ENCODE results near the gene HIVEP2. TPM values are rescaled to one million over a fixed set of nuclear protein-coding genes. Genes with fewer than 3 reads are reported as not detected.
A peak's percentile ranks its signal among the peaks of the same experiment; 100 is the strongest.

Gene HIVEP2
- total RNA-seq, 1 donor from 2014 or later, result 38.4 TPM

- intact Hi-C loops (cut with micrococcal nuclease), result loop anchor here (10.0 kb wide), 3 partner anchors 696 to 1496 kb away; partner anchors contain the start of genes NMBR and VTA1
- Mint-ChIP-seq H3K36me3 (ENCODE audit: low read depth) (peaks cover 12% of the 10 kb centered on the region), H3K9me3 (no peaks in the 10 kb centered on the region), H3K4me3 (peak overlapping the region; percentile 17), H3K4me1 (ENCODE audit: low read depth) (peaks cover 91% of the 10 kb centered on the region), H3K27me3 (ENCODE audit: insufficient read depth) (no peaks in the 10 kb centered on the region), H3K27ac (peak overlapping the region; percentile 70)
- DNase-seq (ENCODE audit: low spot score), result no peak
Measured at GRCh38 chr6:142848976-142849375, 96.0 kb downstream of the HIVEP2 start.

GRCh38 chr6:142848156-142848555, 96.8 kb downstream of the HIVEP2 start:
- H3K4me1 Mint-ChIP-seq (ENCODE audit: low read depth), result peaks cover 91% of the 10 kb centered on the region
- no peaks in the 10 kb centered on the region for H3K27me3 Mint-ChIP-seq (ENCODE audit: insufficient read depth)
- DNase-seq (ENCODE audit: low spot score), result no peak
- H3K36me3 Mint-ChIP-seq (ENCODE audit: low read depth), result peaks cover 6% of the 10 kb centered on the region
- H3K4me3 Mint-ChIP-seq, result no peak overlapping the region
- no peaks in the 10 kb centered on the region for H3K9me3 Mint-ChIP-seq
- intact Hi-C loops (cut with micrococcal nuclease), result loop anchor here (10.0 kb wide), 3 partner anchors 697 to 1497 kb away; partner anchors contain the start of genes NMBR and VTA1
- peak overlapping the region; percentile 14 for H3K27ac Mint-ChIP-seq

GRCh38 chr6:142846883-142847287, 98.1 kb downstream of the HIVEP2 start:
- Mint-ChIP-seq H3K9me3 (no peaks in the 10 kb centered on the region), H3K27ac (peak overlapping the region; percentile 75), H3K36me3 (ENCODE audit: low read depth) (peaks cover 3% of the 10 kb centered on the region), H3K4me1 (ENCODE audit: low read depth) (peaks cover 92% of the 10 kb centered on the region), H3K4me3 (peak overlapping the region; percentile 66), H3K27me3 (ENCODE audit: insufficient read depth) (no peaks in the 10 kb centered on the region)
- no peak for DNase-seq (ENCODE audit: low spot score)
- intact Hi-C loops (cut with micrococcal nuclease), result loop anchor here (10.0 kb wide), 3 partner anchors 698 to 1498 kb away; partner anchors contain the start of genes NMBR and VTA1

GRCh38 chr6:142846459-142846831, 98.5 kb downstream of the HIVEP2 start:
- Mint-ChIP-seq H3K27me3 (ENCODE audit: insufficient read depth) (no peaks in the 10 kb centered on the region), H3K36me3 (ENCODE audit: low read depth) (peaks cover 3% of the 10 kb centered on the region), H3K4me1 (ENCODE audit: low read depth) (peaks cover 92% of the 10 kb centered on the region), H3K9me3 (no peaks in the 10 kb centered on the region), H3K27ac (peak overlapping the region; percentile 75), H3K4me3 (peak overlapping the region; percentile 66)
- no peak for DNase-seq (ENCODE audit: low spot score)
- intact Hi-C loops (cut with micrococcal nuclease), result loop anchor here (10.0 kb wide), 3 partner anchors 698 to 1498 kb away; partner anchors contain the start of genes NMBR and VTA1

- peak overlapping the region; percentile 81 for H3K4me3 Mint-ChIP-seq
- DNase-seq (ENCODE audit: low spot score), result peak; percentile 48
- peaks cover 91% of the 10 kb centered on the region for H3K4me1 Mint-ChIP-seq (ENCODE audit: low read depth)
- H3K27ac Mint-ChIP-seq, result peak overlapping the region; percentile 91
- H3K9me3 Mint-ChIP-seq, result no peaks in the 10 kb centered on the region
- peaks cover 5% of the 10 kb centered on the region for H3K36me3 Mint-ChIP-seq (ENCODE audit: low read depth)
- no peaks in the 10 kb centered on the region for H3K27me3 Mint-ChIP-seq (ENCODE audit: insufficient read depth)
- intact Hi-C loops (cut with micrococcal nuclease), result loop anchor here (10.0 kb wide), 3 partner anchors 699 to 1499 kb away; partner anchors contain the start of genes NMBR and VTA1
Measured at GRCh38 chr6:142845624-142846458, 99.1 kb downstream of the HIVEP2 start.

- intact Hi-C loops (cut with micrococcal nuclease), result loop anchor here (10.0 kb wide), 3 partner anchors 700 to 1500 kb away; partner anchors contain the start of genes NMBR and VTA1
- Mint-ChIP-seq H3K9me3 (no peaks in the 10 kb centered on the region), H3K27ac (peak overlapping the region; percentile 91), H3K4me1 (ENCODE audit: low read depth) (peaks cover 84% of the 10 kb centered on the region), H3K4me3 (peak overlapping the region; percentile 81), H3K36me3 (ENCODE audit: low read depth) (peaks cover 5% of the 10 kb centered on the region), H3K27me3 (ENCODE audit: insufficient read depth) (no peaks in the 10 kb centered on the region)
- DNase-seq (ENCODE audit: low spot score), result no peak
Measured at GRCh38 chr6:142845143-142845571, 99.8 kb downstream of the HIVEP2 start.

GRCh38 chr6:142844065-142844755, 100.8 kb downstream of the HIVEP2 start:
- no peak for DNase-seq (ENCODE audit: low spot score)
- peak overlapping the region; percentile 81 for H3K4me3 Mint-ChIP-seq
- H3K9me3 Mint-ChIP-seq, result no peaks in the 10 kb centered on the region
- H3K4me1 Mint-ChIP-seq (ENCODE audit: low read depth), result peaks cover 87% of the 10 kb centered on the region
- H3K27ac Mint-ChIP-seq, result peak overlapping the region; percentile 91
- H3K36me3 Mint-ChIP-seq (ENCODE audit: low read depth), result peaks cover 11% of the 10 kb centered on the region
- H3K27me3 Mint-ChIP-seq (ENCODE audit: insufficient read depth), result no peaks in the 10 kb centered on the region
- intact Hi-C loops (cut with micrococcal nuclease), result loop anchor here (5.0 to 10.0 kb wide), 5 partner anchors 183 to 1501 kb away; partner anchors contain the start of genes NMBR and VTA1

- DNase-seq (ENCODE audit: low spot score), result no peak
- Mint-ChIP-seq H3K27me3 (ENCODE audit: insufficient read depth) (no peaks in the 10 kb centered on the region), H3K4me3 (peak overlapping the region; percentile 70), H3K27ac (peak overlapping the region; percentile 91), H3K4me1 (ENCODE audit: low read depth) (peaks cover 89% of the 10 kb centered on the region), H3K36me3 (ENCODE audit: low read depth) (peaks cover 9% of the 10 kb centered on the region), H3K9me3 (no peaks in the 10 kb centered on the region)
- intact Hi-C loops (cut with micrococcal nuclease), result loop anchor here (1.0 to 10.0 kb wide), 14 partner anchors 8 to 1501 kb away; partner anchors contain the start of genes NMBR and VTA1
Measured at GRCh38 chr6:142843361-142843760, 101.6 kb downstream of the HIVEP2 start.

- Mint-ChIP-seq H3K27ac (peak overlapping the region; percentile 91), H3K4me1 (ENCODE audit: low read depth) (peaks cover 90% of the 10 kb centered on the region), H3K4me3 (peak overlapping the region; percentile 70), H3K9me3 (no peaks in the 10 kb centered on the region), H3K27me3 (ENCODE audit: insufficient read depth) (no peaks in the 10 kb centered on the region), H3K36me3 (ENCODE audit: low read depth) (peaks cover 9% of the 10 kb centered on the region)
- intact Hi-C loops (cut with micrococcal nuclease), result loop anchor here (1.0 to 10.0 kb wide), 22 partner anchors 9 to 1502 kb away; partner anchors contain the start of genes NMBR and VTA1
- DNase-seq (ENCODE audit: low spot score), result peak; percentile 41
Measured at GRCh38 chr6:142842418-142843261, 102.3 kb downstream of the HIVEP2 start.

- H3K27ac Mint-ChIP-seq, result peak overlapping the region; percentile 91
- H3K36me3 Mint-ChIP-seq (ENCODE audit: low read depth), result peaks cover 9% of the 10 kb centered on the region
Measured at GRCh38 chr6:142841915-142842314, 103.1 kb downstream of the HIVEP2 start.

GRCh38 chr6:142839686-142840040, 105.3 kb downstream of the HIVEP2 start:
- Mint-ChIP-seq H3K27ac (peak overlapping the region; percentile 41), H3K27me3 (ENCODE audit: insufficient read depth) (no peaks in the 10 kb centered on the region), H3K4me3 (peak overlapping the region; percentile 19), H3K36me3 (ENCODE audit: low read depth) (peaks cover 21% of the 10 kb centered on the region), H3K4me1 (ENCODE audit: low read depth) (peaks cover 80% of the 10 kb centered on the region), H3K9me3 (no peaks in the 10 kb centered on the region)
- intact Hi-C loops (cut with micrococcal nuclease), result loop anchor here (5.0 to 10.0 kb wide), 5 partner anchors 188 to 1505 kb away; partner anchors contain the start of genes NMBR and VTA1
- DNase-seq (ENCODE audit: low spot score), result no peak

More at GRCh38 chr6:142841915-142842314, 103.1 kb downstream of the HIVEP2 start:
- peak overlapping the region; percentile 70 for H3K4me3 Mint-ChIP-seq
- DNase-seq (ENCODE audit: low spot score), result no peak
- H3K4me1 Mint-ChIP-seq (ENCODE audit: low read depth), result peaks cover 91% of the 10 kb centered on the region
- H3K9me3 Mint-ChIP-seq, result no peaks in the 10 kb centered on the region
- intact Hi-C loops (cut with micrococcal nuclease), result loop anchor here (1.0 to 10.0 kb wide), 16 partner anchors 9 to 1503 kb away; partner anchors contain the start of genes NMBR and VTA1
- H3K27me3 Mint-ChIP-seq (ENCODE audit: insufficient read depth), result no peaks in the 10 kb centered on the region
